HL-60 (cell line): Measurements from ENCODE around the gene CNTNAP5.

Experiments
- DNase-seq, 2 experiments: peaks; one replicate each; pipeline ENCODE4 v3.0.0-alpha.2; 2010 to 2020; ENCODE audit warnings: low read depth in 1 of 2, low spot score in 1 of 2
- H3K27ac ChIP-seq: fragments of 250-450 bp; sonication (Bioruptor Pico); replicated peaks from 2 replicates; pipeline ENCODE4 v1.5.1; 2020; ENCODE audit warnings: mild to moderate bottlenecking, moderate library complexity
- H3K27me3 ChIP-seq: fragments of 250-450 bp; sonication (Bioruptor Pico); 2 replicates; pipeline ENCODE4 v1.5.1; 2021; ENCODE audit warnings: mild to moderate bottlenecking, moderate library complexity; ENCODE audit not compliant: insufficient read depth, poor library complexity, severe bottlenecking
- H3K4me3 ChIP-seq: replicated peaks from 2 replicates; pipeline ENCODE4 v1.5.1; 2011; ENCODE audit warnings: mild to moderate bottlenecking, control low read depth, low read length; ENCODE audit not compliant: insufficient read depth
- CTCF ChIP-seq: IDR thresholded peaks from one replicate; pipeline ENCODE4 v1.5.1; 2011; ENCODE audit warnings: low read length, control low read depth, inconsistent platforms; ENCODE audit not compliant: insufficient read depth
- GABPA ChIP-seq: IDR thresholded peaks from 2 replicates; pipeline ENCODE4 v1.6.1; 2012; ENCODE audit warnings: low read depth
- POLR2AphosphoS5 ChIP-seq: IDR thresholded peaks from 2 replicates; pipeline ENCODE4 v1.6.1; 2012; ENCODE audit warnings: low read depth
- REST ChIP-seq: IDR thresholded peaks from 2 replicates; pipeline ENCODE4 v1.6.1; 2012; ENCODE audit warnings: low read depth; ENCODE audit not compliant: insufficient replicate concordance
- SPI1 ChIP-seq: IDR thresholded peaks from 2 replicates; pipeline ENCODE4 v1.6.1; 2012; ENCODE audit warnings: low read depth, mild to moderate bottlenecking, borderline replicate concordance

The CNTNAP5 gene

GRCh38 chr2:124609667-124610066 is 584.6 kb downstream of the CNTNAP5 start:
- no peak for TF ChIP-seq CTCF
- TF ChIP-seq POLR2AphosphoS5, result no peak
- no peak for TF ChIP-seq REST
- no peak for TF ChIP-seq SPI1
- no peak for TF ChIP-seq GABPA
- Histone ChIP-seq H3K27ac (no peak overlapping the region), H3K27me3 (no peaks in the 10 kb centered on the region), H3K4me3 (no peak overlapping the region)
- no peak for DNase-seq

GRCh38 chr2:124610141-124610540 is 585.1 kb downstream of the CNTNAP5 start:
- Histone ChIP-seq H3K4me3 (no peak overlapping the region), H3K27ac (no peak overlapping the region), H3K27me3 (no peaks in the 10 kb centered on the region)
- no peak for TF ChIP-seq REST
- TF ChIP-seq POLR2AphosphoS5, result no peak
- TF ChIP-seq CTCF, result no peak
- TF ChIP-seq SPI1, result no peak
- no peak for TF ChIP-seq GABPA
- DNase-seq, result no peak

GRCh38 chr2:124610866-124611265 is 585.8 kb downstream of the CNTNAP5 start:
- H3K27ac ChIP-seq, result no peak overlapping the region
- no peak for TF ChIP-seq REST
- TF ChIP-seq POLR2AphosphoS5, result no peak
- TF ChIP-seq GABPA, result no peak
- no peak for TF ChIP-seq SPI1
- no peak for TF ChIP-seq CTCF

More at GRCh38 chr2:124610866-124611265, 585.8 kb downstream of the CNTNAP5 start:
- no peak overlapping the region for H3K4me3 ChIP-seq
- no peaks in the 10 kb centered on the region for H3K27me3 ChIP-seq
- DNase-seq, result no peak
